Astrocyte (in vitro differentiated cells and primary cell): Measurements from ENCODE around the gene BATF3.

Source experiments
- CTCF ChIP-seq: IDR thresholded peaks from 2 replicates; pipeline ENCODE4 v1.5.1; 2011; ENCODE audit warnings: low read depth, mild to moderate bottlenecking, inconsistent platforms, low read length, moderate library complexity; ENCODE audit not compliant: insufficient read depth
- EZH2 ChIP-seq: IDR thresholded peaks from 2 replicates; pipeline ENCODE4 v1.6.1; 2012; ENCODE audit warnings: mild to moderate bottlenecking, low read length, inconsistent platforms; ENCODE audit not compliant: insufficient read depth

- TF ChIP-seq EZH2 (no peak), CTCF (no peak)
Measured at GRCh38 chr1:212745303-212745702, 45.7 kb upstream of the BATF3 start.
